ENCODE results near the gene SLIT3.

SLIT3 gene

GRCh38 chr5:169098331-169099121 lies 202.4 kb downstream of the SLIT3 start:
- DNase-seq: no peak
- Mint-ChIP-seq H3K9me3 (no peaks in the 10 kb centered on the region), H3K36me3 (ENCODE audit: low read depth) (no peaks in the 10 kb centered on the region), H3K27me3 (ENCODE audit: low read depth, poor library complexity) (peaks cover 7% of the 10 kb centered on the region), H3K4me1 (peaks cover 67% of the 10 kb centered on the region), H3K4me3 (no peak overlapping the region), H3K27ac (no peak overlapping the region)
- TF ChIP-seq CTCF (IDR thresholded peaks at IDR 0.05): no peak

GRCh38 chr5:169097374-169098326 lies 203.3 kb downstream of the SLIT3 start:
- H3K9me3 Mint-ChIP-seq: no peaks in the 10 kb centered on the region
- H3K27me3 Mint-ChIP-seq (ENCODE audit: low read depth, poor library complexity): peaks cover 7% of the 10 kb centered on the region
- H3K4me1 Mint-ChIP-seq: peaks cover 64% of the 10 kb centered on the region
- TF ChIP-seq CTCF (IDR thresholded peaks at IDR 0.05): no peak
- peak overlapping the region; percentile 39 for H3K4me3 Mint-ChIP-seq
- H3K36me3 Mint-ChIP-seq (ENCODE audit: low read depth): no peaks in the 10 kb centered on the region
- peak overlapping the region; percentile 36 for H3K27ac Mint-ChIP-seq
- DNase-seq: peak; percentile 34

- Mint-ChIP-seq H3K27me3 (ENCODE audit: low read depth, poor library complexity) (peaks cover 7% of the 10 kb centered on the region), H3K36me3 (ENCODE audit: low read depth) (peaks cover 6% of the 10 kb centered on the region), H3K4me3 (no peak overlapping the region), H3K4me1 (peaks cover 60% of the 10 kb centered on the region), H3K9me3 (peaks cover 8% of the 10 kb centered on the region), H3K27ac (no peak overlapping the region)
- TF ChIP-seq CTCF (IDR thresholded peaks at IDR 0.05): no peak
- no peak for DNase-seq
These were observed 205.0 kb downstream of the SLIT3 start for GRCh38 chr5:169095976-169096375.

- H3K27me3 Mint-ChIP-seq (ENCODE audit: low read depth, poor library complexity): peaks cover 7% of the 10 kb centered on the region
- H3K27ac Mint-ChIP-seq: no peak overlapping the region
- peaks cover 55% of the 10 kb centered on the region for H3K4me1 Mint-ChIP-seq
- no peak for DNase-seq
- H3K36me3 Mint-ChIP-seq (ENCODE audit: low read depth): peaks cover 11% of the 10 kb centered on the region
- no peak for TF ChIP-seq CTCF (IDR thresholded peaks at IDR 0.05)
- H3K4me3 Mint-ChIP-seq: no peak overlapping the region
- H3K9me3 Mint-ChIP-seq: peaks cover 13% of the 10 kb centered on the region
These were observed 205.5 kb downstream of the SLIT3 start for GRCh38 chr5:169095410-169095960.

GRCh38 chr5:169094586-169095409 lies 206.1 kb downstream of the SLIT3 start:
- H3K9me3 Mint-ChIP-seq: peaks cover 19% of the 10 kb centered on the region
- DNase-seq: no peak
- peaks cover 7% of the 10 kb centered on the region for H3K27me3 Mint-ChIP-seq (ENCODE audit: low read depth, poor library complexity)
- TF ChIP-seq CTCF (IDR thresholded peaks at IDR 0.05): no peak
- peaks cover 48% of the 10 kb centered on the region for H3K4me1 Mint-ChIP-seq
- H3K4me3 Mint-ChIP-seq: no peak overlapping the region
- H3K36me3 Mint-ChIP-seq (ENCODE audit: low read depth): peaks cover 18% of the 10 kb centered on the region
- H3K27ac Mint-ChIP-seq: no peak overlapping the region

Data from nephron progenitor cell (in vitro differentiated cells).